ENCODE results near the gene UTY.

Gene UTY

GRCh38 chrY:13435968-13436937 is 43.6 kb downstream of the UTY start (continued):
- no peak for TF ChIP-seq ZNF768 (tag by site-specific recombination; IDR thresholded peaks at IDR 0.05)

DNA sequence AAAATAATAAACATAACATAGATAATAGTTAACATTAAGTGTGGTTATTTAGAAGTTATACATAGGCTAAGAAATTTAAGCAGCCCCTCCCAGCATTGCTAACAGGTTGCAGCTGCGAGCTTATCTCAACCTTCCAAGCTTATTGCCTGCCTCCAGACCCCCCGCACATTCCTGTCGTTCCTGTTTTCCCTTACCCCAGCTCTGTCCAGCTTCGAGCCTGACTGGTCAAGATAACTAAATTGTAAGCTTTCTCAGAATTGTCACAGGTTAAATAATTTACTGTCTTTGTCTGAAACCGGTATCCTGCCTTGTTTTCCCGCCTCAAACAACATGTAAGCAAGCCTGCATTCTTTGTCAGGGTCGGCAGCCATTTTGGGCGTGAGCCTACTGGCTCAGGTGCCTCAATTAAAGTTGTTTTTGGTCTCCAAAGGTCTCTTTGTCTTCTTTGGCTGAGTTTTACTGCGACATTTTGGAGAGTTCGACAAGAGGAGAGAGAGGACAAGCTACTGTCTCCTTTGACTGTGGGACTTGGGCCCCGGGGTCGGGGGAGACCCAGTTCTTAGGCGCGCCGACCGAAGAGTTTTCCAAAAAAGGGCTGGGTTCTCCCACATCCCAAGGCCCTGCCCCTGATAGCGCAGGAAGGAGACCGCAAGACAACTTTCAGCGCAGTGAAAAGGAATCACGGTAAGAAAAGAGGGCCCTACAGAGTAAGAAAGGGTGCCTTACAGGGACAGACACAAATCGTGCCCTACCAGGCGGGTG is 44.4 kb downstream of the UTY start:
- no peak overlapping the region for H3K27ac ChIP-seq (ENCODE audit: extremely low read depth, low read depth, low read length)
- no peaks in the 10 kb centered on the region for H3K9me3 ChIP-seq (ENCODE audit: control insufficient read depth, insufficient read depth, low read depth, low read length)
- CTCF ChIA-PET, result no interaction called here
- no peak for TF ChIP-seq BCL11B (tag by site-specific recombination; IDR thresholded peaks at IDR 0.05; ENCODE audit: low read depth)
- TF ChIP-seq HOXD13 (CRISPR knock-in tag; IDR thresholded peaks at IDR 0.05; ENCODE audit: borderline replicate concordance), result no peak
- TF ChIP-seq ZNF76 (tag by site-specific recombination; IDR thresholded peaks at IDR 0.05; ENCODE audit: borderline replicate concordance, low read depth), result no peak
- no peak for TF ChIP-seq ZNF626 (tag by site-specific recombination; IDR thresholded peaks at IDR 0.05)
- TF ChIP-seq ZNF792 (tag by site-specific recombination; IDR thresholded peaks at IDR 0.05), result no peak
- no peak for TF ChIP-seq ZNF280C (tag by site-specific recombination; IDR thresholded peaks at IDR 0.05)
- TF ChIP-seq SCRT1 (tag by site-specific recombination; IDR thresholded peaks at IDR 0.05; ENCODE audit: borderline replicate concordance), result no peak
- TF ChIP-seq KLF7 (tag by site-specific recombination; IDR thresholded peaks at IDR 0.05; ENCODE audit: borderline replicate concordance), result no peak
- no peak for TF ChIP-seq ZNF132 (tag by site-specific recombination; IDR thresholded peaks at IDR 0.05; ENCODE audit: borderline replicate concordance)
- no peak for TF ChIP-seq ZNF341 (tag by site-specific recombination; IDR thresholded peaks at IDR 0.05; ENCODE audit: low read depth)
- no peak for TF ChIP-seq ZNF133 (tag by site-specific recombination; IDR thresholded peaks at IDR 0.05)
- no peak for TF ChIP-seq ZFHX2 (tag by site-specific recombination; conservative IDR thresholded peaks at IDR 0.05)
- TF ChIP-seq, protein P1, sequence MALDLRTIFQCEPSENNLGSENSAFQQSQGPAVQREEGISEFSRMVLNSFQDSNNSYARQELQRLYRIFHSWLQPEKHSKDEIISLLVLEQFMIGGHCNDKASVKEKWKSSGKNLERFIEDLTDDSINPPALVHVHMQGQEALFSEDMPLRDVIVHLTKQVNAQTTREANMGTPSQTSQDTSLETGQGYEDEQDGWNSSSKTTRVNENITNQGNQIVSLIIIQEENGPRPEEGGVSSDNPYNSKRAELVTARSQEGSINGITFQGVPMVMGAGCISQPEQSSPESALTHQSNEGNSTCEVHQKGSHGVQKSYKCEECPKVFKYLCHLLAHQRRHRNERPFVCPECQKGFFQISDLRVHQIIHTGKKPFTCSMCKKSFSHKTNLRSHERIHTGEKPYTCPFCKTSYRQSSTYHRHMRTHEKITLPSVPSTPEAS (tag by site-specific recombination; IDR thresholded peaks at IDR 0.05), result no peak
- no peak for TF ChIP-seq ZNF707 (tag by site-specific recombination; IDR thresholded peaks at IDR 0.05)
- no peak for TF ChIP-seq ZNF513 (tag by site-specific recombination; IDR thresholded peaks at IDR 0.05)
- no peak for TF ChIP-seq ZNF670 (tag by site-specific recombination; IDR thresholded peaks at IDR 0.05; ENCODE audit: low read depth)
- TF ChIP-seq ZNF311 (tag by site-specific recombination; IDR thresholded peaks at IDR 0.05; ENCODE audit: borderline replicate concordance), result no peak
- no peak for TF ChIP-seq ZNF19 (tag by site-specific recombination; IDR thresholded peaks at IDR 0.05; ENCODE audit: low read depth)
- no peak for TF ChIP-seq ZNF423 (tag by site-specific recombination; IDR thresholded peaks at IDR 0.05)
- no peak overlapping the region for H3K4me3 ChIP-seq (ENCODE audit: low read depth, low read length)
- H3K4me1 ChIP-seq (ENCODE audit: control insufficient read depth, insufficient read depth, low read length), result no peaks in the 10 kb centered on the region
- POLR2A ChIA-PET, result no interaction called here
- no peaks in the 10 kb centered on the region for H3K36me3 ChIP-seq (ENCODE audit: control insufficient read depth in 2 of 2, insufficient read depth in 1 of 2, low read length in 2 of 2)
